K562 (cell line): ENCODE measurements around the gene CREB3L4. TPM values are rescaled to one million over a fixed set of nuclear protein-coding genes. Genes with fewer than 3 reads are reported as not detected.

Experiments used
- BMI1 ChIP-seq: fragments of 150-350 bp; IDR thresholded peaks from 2 replicates; pipeline ENCODE4 v1.6.1; 2014; ENCODE audit warnings: low read length
- JUND ChIP-seq, 2 experiments: IDR thresholded peaks; 2 replicates in 1 of 2; 3 replicates in 1 of 2; pipeline ENCODE4 v1.6.1; 2011; ENCODE audit warnings: borderline replicate concordance in 2 of 2, low read depth in 2 of 2, low read length in 2 of 2, improper control_type of control experiment in 1 of 2, missing biosample characterization in 1 of 2, missing genetic modification characterization in 1 of 2, missing genetic modification reagents in 1 of 2
- POLR2AphosphoS2 ChIP-seq: IDR thresholded peaks from 2 replicates; pipeline ENCODE4 v1.6.1; 2012; ENCODE audit warnings: low read length, improper control_type of control experiment
- TFAM ChIP-seq: fragments of 250-450 bp; sonication (Bioruptor Pico); conservative IDR thresholded peaks from 2 replicates; pipeline ENCODE4 v1.5.0; 2021; ENCODE audit warnings: mild to moderate bottlenecking, moderate library complexity
- ZC3H11A ChIP-seq: IDR thresholded peaks from 2 replicates; pipeline ENCODE4 v1.6.1; 2012; ENCODE audit warnings: low read depth, low read length, improper control_type of control experiment
- ZNF408 ChIP-seq: fragments of 250-450 bp; sonication (Bioruptor Pico); IDR thresholded peaks from 2 replicates; pipeline ENCODE4 v1.4.0; 2020; ENCODE audit warnings: low read depth, mild to moderate bottlenecking, moderate library complexity
- polyA plus RNA-seq, 8 experiments: library from polyadenylated mRNA; depleted of rRNA in 4 of 8; stranded (reverse) in 5 of 8; unstranded in 3 of 8; fragments of >200 nt; fragmentation: Nextera tagmentation in 2 of 8; fragmentation: Illumina TruSeq in 1 of 8; extraction: Ambion mirVana in 2 of 8; extraction: Trizol in 1 of 8; gene quantifications; 2 replicates each; pipeline versions ENCODE4 v1.2.1 to v1.2.3, GENCODE V29; 2011 to 2014; ENCODE audit warnings: inconsistent platforms in 1 of 8, missing spikeins in 1 of 8
- total RNA-seq, 7 experiments: library from RNA; depleted of rRNA in 6 of 7; stranded (reverse); fragments of >200 nt in 6 of 7; fragmentation: Illumina TruSeq in 2 of 7; extraction: Trizol in 2 of 7; gene quantifications; 2 replicates each; pipeline versions ENCODE4 v1.2.1 to v1.2.3, GENCODE V29; 2011 to 2021; ENCODE audit warnings: low replicate concordance in 1 of 7
- TF ChIP-seq, protein P1 (sequence below): IDR thresholded peaks from 2 replicates; pipeline ENCODE4 v1.6.1; 2016; ENCODE audit warnings: missing genetic modification characterization, missing compliant biosample characterization
- TF ChIP-seq, protein P2 (sequence below): conservative IDR thresholded peaks from 2 replicates; pipeline ENCODE4 v1.6.1; 2011; ENCODE audit warnings: low read depth, mild to moderate bottlenecking, low read length; ENCODE audit not compliant: control insufficient read depth
- TF ChIP-seq, protein P3 (sequence below): fragments of 450-650 bp; IDR thresholded peaks from 2 replicates; pipeline ENCODE4 v1.6.1; 2017; ENCODE audit warnings: antibody characterized with exemption, mild to moderate bottlenecking
- TF ChIP-seq, protein P4 (sequence below): sonication (generic); formaldehyde crosslinking; IDR thresholded peaks from 2 replicates; pipeline ENCODE4 v1.8.0; 2022; ENCODE audit warnings: mild to moderate bottlenecking, missing genetic modification reagents
- TF ChIP-seq, protein P5 (sequence below): fragments of 450-650 bp; IDR thresholded peaks from 2 replicates; pipeline ENCODE4 v1.6.1; 2016; ENCODE audit warnings: mild to moderate bottlenecking
- TF ChIP-seq, protein P6 (sequence below): fragments of 250-450 bp; sonication (Bioruptor Pico); IDR thresholded peaks from 2 replicates; pipeline ENCODE4 v1.8.0; 2022; ENCODE audit warnings: inconsistent platforms

CREB3L4 gene
- total and polyA plus RNA-seq, 9 of the 15 experiments (the other 6 are each of a cell fraction or from before 2014, with no cell fraction given), result 9.9 to 18.6 (median 13.9) TPM

DNA sequence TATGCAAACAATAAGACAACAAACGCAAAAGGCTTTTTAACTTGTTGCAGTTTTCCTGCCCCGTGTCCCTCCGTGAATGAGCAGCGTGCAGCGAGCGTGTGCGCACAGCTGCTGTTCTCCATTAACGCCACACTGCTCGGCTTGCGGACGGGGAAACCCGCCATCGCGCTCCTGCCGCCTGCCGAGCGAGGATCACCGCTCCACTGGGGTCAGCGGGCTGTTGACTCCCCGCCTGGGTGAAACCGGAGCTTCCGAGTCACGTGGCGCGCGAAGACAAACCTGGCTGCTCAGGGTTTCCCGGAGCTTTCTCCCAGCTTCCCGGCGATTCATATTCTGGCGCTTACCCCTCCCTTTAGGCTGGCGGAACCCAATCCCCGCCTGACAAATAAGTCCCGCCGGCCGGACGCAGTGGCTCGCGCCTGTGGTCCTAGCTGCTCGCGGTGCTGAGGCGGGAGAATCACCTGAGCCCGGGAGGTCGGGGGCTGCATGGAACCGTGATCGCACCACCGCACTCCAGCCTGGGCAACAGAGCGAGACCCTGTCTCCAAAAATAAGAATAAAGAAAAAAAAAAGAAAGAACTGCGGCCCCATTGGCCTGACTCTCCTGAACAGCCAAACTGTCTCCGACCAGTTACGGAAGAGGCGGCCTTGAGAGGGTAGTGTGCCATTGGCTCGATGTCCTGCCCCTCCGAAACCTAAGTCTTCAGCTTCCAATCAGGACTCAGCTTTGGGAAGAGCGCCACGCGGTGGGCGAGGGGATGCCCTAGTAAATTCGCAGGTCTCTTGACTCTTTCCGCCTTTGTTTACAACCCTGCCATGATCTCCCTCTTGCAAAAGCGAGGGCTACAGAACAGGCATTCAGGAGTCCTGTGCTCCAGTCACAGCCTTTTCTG, at the start of gene CREB3L4 (continued):
- TF ChIP-seq, protein P1, sequence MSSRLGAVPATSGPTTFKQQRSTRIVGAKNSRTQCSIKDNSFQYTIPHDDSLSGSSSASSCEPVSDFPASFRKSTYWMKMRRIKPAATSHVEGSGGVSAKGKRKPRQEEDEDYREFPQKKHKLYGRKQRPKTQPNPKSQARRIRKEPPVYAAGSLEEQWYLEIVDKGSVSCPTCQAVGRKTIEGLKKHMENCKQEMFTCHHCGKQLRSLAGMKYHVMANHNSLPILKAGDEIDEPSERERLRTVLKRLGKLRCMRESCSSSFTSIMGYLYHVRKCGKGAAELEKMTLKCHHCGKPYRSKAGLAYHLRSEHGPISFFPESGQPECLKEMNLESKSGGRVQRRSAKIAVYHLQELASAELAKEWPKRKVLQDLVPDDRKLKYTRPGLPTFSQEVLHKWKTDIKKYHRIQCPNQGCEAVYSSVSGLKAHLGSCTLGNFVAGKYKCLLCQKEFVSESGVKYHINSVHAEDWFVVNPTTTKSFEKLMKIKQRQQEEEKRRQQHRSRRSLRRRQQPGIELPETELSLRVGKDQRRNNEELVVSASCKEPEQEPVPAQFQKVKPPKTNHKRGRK (tag), result no peak
- no peak; the same call in 1 of the 2 replicates for TF ChIP-seq JUND (IDR thresholded peaks at IDR 0.05; ENCODE audit: borderline replicate concordance, low read depth, low read length)
- TF ChIP-seq JUND (tag; IDR thresholded peaks at IDR 0.05; ENCODE audit: borderline replicate concordance, low read depth, low read length), result no peak
- TF ChIP-seq, protein P2, sequence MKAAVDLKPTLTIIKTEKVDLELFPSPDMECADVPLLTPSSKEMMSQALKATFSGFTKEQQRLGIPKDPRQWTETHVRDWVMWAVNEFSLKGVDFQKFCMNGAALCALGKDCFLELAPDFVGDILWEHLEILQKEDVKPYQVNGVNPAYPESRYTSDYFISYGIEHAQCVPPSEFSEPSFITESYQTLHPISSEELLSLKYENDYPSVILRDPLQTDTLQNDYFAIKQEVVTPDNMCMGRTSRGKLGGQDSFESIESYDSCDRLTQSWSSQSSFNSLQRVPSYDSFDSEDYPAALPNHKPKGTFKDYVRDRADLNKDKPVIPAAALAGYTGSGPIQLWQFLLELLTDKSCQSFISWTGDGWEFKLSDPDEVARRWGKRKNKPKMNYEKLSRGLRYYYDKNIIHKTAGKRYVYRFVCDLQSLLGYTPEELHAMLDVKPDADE, result no peak
- no peak for TF ChIP-seq ZNF408 (CRISPR knock-in tag)
- TF ChIP-seq, protein P3, sequence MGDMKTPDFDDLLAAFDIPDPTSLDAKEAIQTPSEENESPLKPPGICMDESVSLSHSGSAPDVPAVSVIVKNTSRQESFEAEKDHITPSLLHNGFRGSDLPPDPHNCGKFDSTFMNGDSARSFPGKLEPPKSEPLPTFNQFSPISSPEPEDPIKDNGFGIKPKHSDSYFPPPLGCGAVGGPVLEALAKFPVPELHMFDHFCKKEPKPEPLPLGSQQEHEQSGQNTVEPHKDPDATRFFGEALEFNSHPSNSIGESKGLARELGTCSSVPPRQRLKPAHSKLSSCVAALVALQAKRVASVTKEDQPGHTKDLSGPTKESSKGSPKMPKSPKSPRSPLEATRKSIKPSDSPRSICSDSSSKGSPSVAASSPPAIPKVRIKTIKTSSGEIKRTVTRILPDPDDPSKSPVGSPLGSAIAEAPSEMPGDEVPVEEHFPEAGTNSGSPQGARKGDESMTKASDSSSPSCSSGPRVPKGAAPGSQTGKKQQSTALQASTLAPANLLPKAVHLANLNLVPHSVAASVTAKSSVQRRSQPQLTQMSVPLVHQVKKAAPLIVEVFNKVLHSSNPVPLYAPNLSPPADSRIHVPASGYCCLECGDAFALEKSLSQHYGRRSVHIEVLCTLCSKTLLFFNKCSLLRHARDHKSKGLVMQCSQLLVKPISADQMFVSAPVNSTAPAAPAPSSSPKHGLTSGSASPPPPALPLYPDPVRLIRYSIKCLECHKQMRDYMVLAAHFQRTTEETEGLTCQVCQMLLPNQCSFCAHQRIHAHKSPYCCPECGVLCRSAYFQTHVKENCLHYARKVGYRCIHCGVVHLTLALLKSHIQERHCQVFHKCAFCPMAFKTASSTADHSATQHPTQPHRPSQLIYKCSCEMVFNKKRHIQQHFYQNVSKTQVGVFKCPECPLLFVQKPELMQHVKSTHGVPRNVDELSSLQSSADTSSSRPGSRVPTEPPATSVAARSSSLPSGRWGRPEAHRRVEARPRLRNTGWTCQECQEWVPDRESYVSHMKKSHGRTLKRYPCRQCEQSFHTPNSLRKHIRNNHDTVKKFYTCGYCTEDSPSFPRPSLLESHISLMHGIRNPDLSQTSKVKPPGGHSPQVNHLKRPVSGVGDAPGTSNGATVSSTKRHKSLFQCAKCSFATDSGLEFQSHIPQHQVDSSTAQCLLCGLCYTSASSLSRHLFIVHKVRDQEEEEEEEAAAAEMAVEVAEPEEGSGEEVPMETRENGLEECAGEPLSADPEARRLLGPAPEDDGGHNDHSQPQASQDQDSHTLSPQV, result peak; percentile 50; the same call in 1 of the 2 replicates
- no peak for TF ChIP-seq BMI1
- TF ChIP-seq, protein P4, sequence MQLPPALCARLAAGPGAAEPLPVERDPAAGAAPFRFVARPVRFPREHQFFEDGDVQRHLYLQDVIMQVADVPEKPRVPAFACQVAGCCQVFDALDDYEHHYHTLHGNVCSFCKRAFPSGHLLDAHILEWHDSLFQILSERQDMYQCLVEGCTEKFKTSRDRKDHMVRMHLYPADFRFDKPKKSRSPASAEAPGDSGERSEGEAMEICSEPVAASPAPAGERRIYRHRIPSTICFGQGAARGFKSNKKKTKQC (CRISPR knock-in tag), result 0 out of 2 replicates have a peak, but pooled peaks have one; percentile 24
- no peak for TF ChIP-seq ZC3H11A
- no peak for TF ChIP-seq TFAM (CRISPR knock-in tag)
- TF ChIP-seq, protein P5, sequence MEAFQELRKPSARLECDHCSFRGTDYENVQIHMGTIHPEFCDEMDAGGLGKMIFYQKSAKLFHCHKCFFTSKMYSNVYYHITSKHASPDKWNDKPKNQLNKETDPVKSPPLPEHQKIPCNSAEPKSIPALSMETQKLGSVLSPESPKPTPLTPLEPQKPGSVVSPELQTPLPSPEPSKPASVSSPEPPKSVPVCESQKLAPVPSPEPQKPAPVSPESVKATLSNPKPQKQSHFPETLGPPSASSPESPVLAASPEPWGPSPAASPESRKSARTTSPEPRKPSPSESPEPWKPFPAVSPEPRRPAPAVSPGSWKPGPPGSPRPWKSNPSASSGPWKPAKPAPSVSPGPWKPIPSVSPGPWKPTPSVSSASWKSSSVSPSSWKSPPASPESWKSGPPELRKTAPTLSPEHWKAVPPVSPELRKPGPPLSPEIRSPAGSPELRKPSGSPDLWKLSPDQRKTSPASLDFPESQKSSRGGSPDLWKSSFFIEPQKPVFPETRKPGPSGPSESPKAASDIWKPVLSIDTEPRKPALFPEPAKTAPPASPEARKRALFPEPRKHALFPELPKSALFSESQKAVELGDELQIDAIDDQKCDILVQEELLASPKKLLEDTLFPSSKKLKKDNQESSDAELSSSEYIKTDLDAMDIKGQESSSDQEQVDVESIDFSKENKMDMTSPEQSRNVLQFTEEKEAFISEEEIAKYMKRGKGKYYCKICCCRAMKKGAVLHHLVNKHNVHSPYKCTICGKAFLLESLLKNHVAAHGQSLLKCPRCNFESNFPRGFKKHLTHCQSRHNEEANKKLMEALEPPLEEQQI, result no peak
- TF ChIP-seq, protein P6, sequence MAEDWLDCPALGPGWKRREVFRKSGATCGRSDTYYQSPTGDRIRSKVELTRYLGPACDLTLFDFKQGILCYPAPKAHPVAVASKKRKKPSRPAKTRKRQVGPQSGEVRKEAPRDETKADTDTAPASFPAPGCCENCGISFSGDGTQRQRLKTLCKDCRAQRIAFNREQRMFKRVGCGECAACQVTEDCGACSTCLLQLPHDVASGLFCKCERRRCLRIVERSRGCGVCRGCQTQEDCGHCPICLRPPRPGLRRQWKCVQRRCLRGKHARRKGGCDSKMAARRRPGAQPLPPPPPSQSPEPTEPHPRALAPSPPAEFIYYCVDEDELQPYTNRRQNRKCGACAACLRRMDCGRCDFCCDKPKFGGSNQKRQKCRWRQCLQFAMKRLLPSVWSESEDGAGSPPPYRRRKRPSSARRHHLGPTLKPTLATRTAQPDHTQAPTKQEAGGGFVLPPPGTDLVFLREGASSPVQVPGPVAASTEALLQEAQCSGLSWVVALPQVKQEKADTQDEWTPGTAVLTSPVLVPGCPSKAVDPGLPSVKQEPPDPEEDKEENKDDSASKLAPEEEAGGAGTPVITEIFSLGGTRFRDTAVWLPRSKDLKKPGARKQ, result no peak
- TF ChIP-seq POLR2AphosphoS2, result peak; percentile 46; the same call in 1 of the 2 replicates
